ENCODE measurements around the gene RAD51AP1.

DNA sequence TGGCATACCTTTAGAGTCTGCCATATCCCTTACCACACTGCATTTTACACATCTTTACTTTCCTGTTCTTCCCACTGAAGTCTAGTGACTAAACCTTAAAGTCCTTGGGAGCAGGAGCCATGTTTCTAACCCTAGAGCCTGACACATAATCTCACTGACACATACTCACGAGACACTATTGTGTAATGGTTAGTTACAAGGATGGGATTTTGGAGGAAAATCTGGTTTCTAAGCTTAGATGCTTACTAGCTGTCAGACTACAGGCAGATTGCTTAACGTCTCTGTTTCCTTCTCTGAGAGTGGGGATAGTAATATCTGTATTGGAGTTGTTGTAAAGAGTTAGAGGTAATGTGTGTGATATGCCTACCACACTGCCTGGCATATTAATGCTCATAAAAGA lies 17.1 kb downstream of the RAD51AP1 start:
- no peak for TF ChIP-seq EZH2phosphoT487 (IDR thresholded peaks at IDR 0.05; ENCODE audit: borderline replicate concordance)
- TF ChIP-seq, protein P1, sequence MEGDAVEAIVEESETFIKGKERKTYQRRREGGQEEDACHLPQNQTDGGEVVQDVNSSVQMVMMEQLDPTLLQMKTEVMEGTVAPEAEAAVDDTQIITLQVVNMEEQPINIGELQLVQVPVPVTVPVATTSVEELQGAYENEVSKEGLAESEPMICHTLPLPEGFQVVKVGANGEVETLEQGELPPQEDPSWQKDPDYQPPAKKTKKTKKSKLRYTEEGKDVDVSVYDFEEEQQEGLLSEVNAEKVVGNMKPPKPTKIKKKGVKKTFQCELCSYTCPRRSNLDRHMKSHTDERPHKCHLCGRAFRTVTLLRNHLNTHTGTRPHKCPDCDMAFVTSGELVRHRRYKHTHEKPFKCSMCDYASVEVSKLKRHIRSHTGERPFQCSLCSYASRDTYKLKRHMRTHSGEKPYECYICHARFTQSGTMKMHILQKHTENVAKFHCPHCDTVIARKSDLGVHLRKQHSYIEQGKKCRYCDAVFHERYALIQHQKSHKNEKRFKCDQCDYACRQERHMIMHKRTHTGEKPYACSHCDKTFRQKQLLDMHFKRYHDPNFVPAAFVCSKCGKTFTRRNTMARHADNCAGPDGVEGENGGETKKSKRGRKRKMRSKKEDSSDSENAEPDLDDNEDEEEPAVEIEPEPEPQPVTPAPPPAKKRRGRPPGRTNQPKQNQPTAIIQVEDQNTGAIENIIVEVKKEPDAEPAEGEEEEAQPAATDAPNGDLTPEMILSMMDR (conservative IDR thresholded peaks at IDR 0.05; ENCODE audit: low read length): no peak
